SK-N-SH treated with all-trans-retinoic acid at 6 μM for 48 hours (cell line): Measurements from ENCODE around the gene ALX3.

Source experiments
- ATAC-seq: fragments of 200-7000 bp; cut with Tn5 transposase; 3 replicates; pipeline ENCODE4 v1.9.1; 2020; ENCODE audit warnings: mild to moderate bottlenecking, moderate library complexity
- ARNTL ChIP-seq: fragments of 450-650 bp; formaldehyde crosslinking; IDR thresholded peaks from 2 replicates; pipeline ENCODE4 v1.5.0; 2020; ENCODE audit warnings: low read depth, mild to moderate bottlenecking, moderate library complexity, borderline replicate concordance
- BACH2 ChIP-seq: fragments of 250-450 bp; sonication (Bioruptor Pico); IDR thresholded peaks from 2 replicates; pipeline ENCODE4 v1.9.0; 2021; ENCODE audit warnings: mild to moderate bottlenecking, borderline replicate concordance
- CREB5 ChIP-seq: fragments of 250-450 bp; sonication (Bioruptor Pico); IDR thresholded peaks from 2 replicates; pipeline ENCODE4 v1.5.1; 2020; ENCODE audit warnings: low read depth, mild to moderate bottlenecking, moderate library complexity
- CSDC2 ChIP-seq: fragments of 250-450 bp; sonication (Bioruptor Pico); IDR thresholded peaks from 2 replicates; pipeline ENCODE4 v1.5.0; 2020; ENCODE audit warnings: mild to moderate bottlenecking, moderate library complexity
- ESRRG ChIP-seq: fragments of 250-450 bp; sonication (Bioruptor Pico); IDR thresholded peaks from 2 replicates; pipeline ENCODE4 v1.6.1; 2021; ENCODE audit warnings: mild to moderate bottlenecking
- GLIS3 ChIP-seq: fragments of 250-450 bp; sonication (Bioruptor Pico); IDR thresholded peaks from 2 replicates; pipeline ENCODE4 v1.5.0; 2020; ENCODE audit warnings: mild to moderate bottlenecking, moderate library complexity
- ISL1 ChIP-seq: fragments of 250-450 bp; sonication (Bioruptor Pico); IDR thresholded peaks from 2 replicates; pipeline ENCODE4 v2.1.2; 2022; ENCODE audit warnings: mild to moderate bottlenecking, moderate library complexity
- OSR1 ChIP-seq: fragments of 250-450 bp; sonication (Bioruptor Pico); IDR thresholded peaks from 2 replicates; pipeline ENCODE4 v1.8.0; 2022; ENCODE audit warnings: moderate library complexity, mild to moderate bottlenecking, inconsistent platforms
- POU6F1 ChIP-seq: fragments of 250-450 bp; sonication (Bioruptor Pico); IDR thresholded peaks from 2 replicates; pipeline ENCODE4 v1.8.0; 2021; ENCODE audit warnings: low read depth, mild to moderate bottlenecking, moderate library complexity, borderline replicate concordance
- PPARA ChIP-seq: fragments of 250-450 bp; sonication (Bioruptor Pico); IDR thresholded peaks from 2 replicates; pipeline ENCODE4 v1.5.0; 2020; ENCODE audit warnings: mild to moderate bottlenecking, borderline replicate concordance
- SNAI2 ChIP-seq: fragments of 250-450 bp; sonication (Bioruptor Pico); IDR thresholded peaks from 2 replicates; pipeline ENCODE4 v1.5.0; 2020; ENCODE audit warnings: mild to moderate bottlenecking, moderate library complexity
- TCF4 ChIP-seq: fragments of 250-450 bp; sonication (Bioruptor Pico); IDR thresholded peaks from 2 replicates; pipeline ENCODE4 v1.8.0; 2021; ENCODE audit warnings: mild to moderate bottlenecking, moderate library complexity, borderline replicate concordance
- TOX ChIP-seq: fragments of 250-450 bp; sonication (Bioruptor Pico); IDR thresholded peaks from 2 replicates; pipeline ENCODE4 v1.8.0; 2021; ENCODE audit warnings: mild to moderate bottlenecking, moderate library complexity, borderline replicate concordance
- TSHZ2 ChIP-seq: fragments of 250-450 bp; sonication (Bioruptor Pico); IDR thresholded peaks from 2 replicates; pipeline ENCODE4 v1.5.0; 2020; ENCODE audit warnings: mild to moderate bottlenecking, moderate library complexity
- ZC3H10 ChIP-seq: fragments of 250-450 bp; sonication (Bioruptor Pico); IDR thresholded peaks from 2 replicates; pipeline ENCODE4 v1.5.1; 2021; ENCODE audit warnings: mild to moderate bottlenecking, moderate library complexity
- ZFP30 ChIP-seq: fragments of 450-650 bp; formaldehyde crosslinking; IDR thresholded peaks from 2 replicates; pipeline ENCODE4 v1.5.0; 2022; ENCODE audit warnings: mild to moderate bottlenecking, moderate library complexity
- ZNF565 ChIP-seq: fragments of 450-650 bp; formaldehyde crosslinking; conservative IDR thresholded peaks from 2 replicates; pipeline ENCODE4 v1.5.0; 2020; ENCODE audit warnings: low read depth, mild to moderate bottlenecking, moderate library complexity
- ZNF70 ChIP-seq: fragments of 450-650 bp; formaldehyde crosslinking; IDR thresholded peaks from 2 replicates; pipeline ENCODE4 v1.5.0; 2020; ENCODE audit warnings: mild to moderate bottlenecking, moderate library complexity
- ZNF8 ChIP-seq: fragments of 450-650 bp; formaldehyde crosslinking; IDR thresholded peaks from 2 replicates; pipeline ENCODE4 v1.5.0; 2020; ENCODE audit warnings: mild to moderate bottlenecking, moderate library complexity
- TF ChIP-seq, protein P1 (sequence below): fragments of 250-450 bp; sonication (Bioruptor Pico); IDR thresholded peaks from 2 replicates; pipeline ENCODE4 v1.8.0; 2020; ENCODE audit warnings: mild to moderate bottlenecking, moderate library complexity, borderline replicate concordance
- TF ChIP-seq, protein P2 (sequence below): fragments of 250-450 bp; sonication (Bioruptor Pico); IDR thresholded peaks from 2 replicates; pipeline ENCODE4 v1.5.1; 2021; ENCODE audit warnings: mild to moderate bottlenecking, moderate library complexity

Gene ALX3

DNA sequence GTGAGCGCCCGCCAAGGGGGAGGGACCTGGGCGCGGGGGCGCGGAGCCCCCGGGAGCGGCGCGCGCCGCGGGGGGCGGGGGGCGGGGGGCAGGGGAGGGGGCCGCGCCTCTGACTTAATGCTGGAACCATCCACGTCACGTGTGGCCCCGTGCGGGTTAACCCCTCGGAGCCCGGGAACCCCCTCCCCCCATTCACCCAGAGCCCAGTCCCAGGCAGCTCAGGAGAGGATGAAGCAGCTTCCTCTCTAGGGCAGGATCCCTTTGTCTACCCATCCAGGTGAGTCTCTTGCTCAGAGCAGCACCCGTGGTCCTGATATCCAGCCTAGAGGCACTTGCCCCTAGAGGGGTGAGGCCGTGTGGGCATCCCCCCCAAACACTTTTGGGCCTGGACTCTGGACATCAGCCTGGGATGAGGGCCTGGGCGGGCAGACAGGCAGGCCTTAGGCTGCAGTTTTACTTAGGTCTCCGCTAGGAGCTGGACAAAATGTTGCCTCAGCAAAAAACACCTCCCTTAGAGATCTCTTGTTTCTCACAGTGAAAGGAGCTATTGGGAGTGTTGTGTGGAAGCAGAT, at the start of gene ALX3:
Gene ALX3, minus strand, starts transcription at position 2 of the 572 bp plus-strand sequence. CDS start 60 bp downstream, outside the sequence.
- TF ChIP-seq TCF4 (CRISPR knock-in tag) (no peak), ZC3H10 (no peak), TSHZ2 (CRISPR knock-in tag) (no peak), SNAI2 (CRISPR knock-in tag) (no peak), ARNTL (no peak), ZNF8 (CRISPR knock-in tag) (no peak), TOX (CRISPR knock-in tag) (no peak), ZNF565 (CRISPR knock-in tag) (no peak), PPARA (CRISPR knock-in tag) (no peak), CREB5 (CRISPR knock-in tag) (no peak), CSDC2 (CRISPR knock-in tag) (no peak), ESRRG (no peak), POU6F1 (CRISPR knock-in tag) (no peak), ZFP30 (no peak), BACH2 (CRISPR knock-in tag) (no peak), GLIS3 (CRISPR knock-in tag) (no peak), ZNF70 (CRISPR knock-in tag) (no peak), OSR1 (CRISPR knock-in tag) (no peak)
- TF ChIP-seq, protein P1, sequence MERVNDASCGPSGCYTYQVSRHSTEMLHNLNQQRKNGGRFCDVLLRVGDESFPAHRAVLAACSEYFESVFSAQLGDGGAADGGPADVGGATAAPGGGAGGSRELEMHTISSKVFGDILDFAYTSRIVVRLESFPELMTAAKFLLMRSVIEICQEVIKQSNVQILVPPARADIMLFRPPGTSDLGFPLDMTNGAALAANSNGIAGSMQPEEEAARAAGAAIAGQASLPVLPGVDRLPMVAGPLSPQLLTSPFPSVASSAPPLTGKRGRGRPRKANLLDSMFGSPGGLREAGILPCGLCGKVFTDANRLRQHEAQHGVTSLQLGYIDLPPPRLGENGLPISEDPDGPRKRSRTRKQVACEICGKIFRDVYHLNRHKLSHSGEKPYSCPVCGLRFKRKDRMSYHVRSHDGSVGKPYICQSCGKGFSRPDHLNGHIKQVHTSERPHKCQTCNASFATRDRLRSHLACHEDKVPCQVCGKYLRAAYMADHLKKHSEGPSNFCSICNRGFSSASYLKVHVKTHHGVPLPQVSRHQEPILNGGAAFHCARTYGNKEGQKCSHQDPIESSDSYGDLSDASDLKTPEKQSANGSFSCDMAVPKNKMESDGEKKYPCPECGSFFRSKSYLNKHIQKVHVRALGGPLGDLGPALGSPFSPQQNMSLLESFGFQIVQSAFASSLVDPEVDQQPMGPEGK = no peak
- TF ChIP-seq, protein P2, sequence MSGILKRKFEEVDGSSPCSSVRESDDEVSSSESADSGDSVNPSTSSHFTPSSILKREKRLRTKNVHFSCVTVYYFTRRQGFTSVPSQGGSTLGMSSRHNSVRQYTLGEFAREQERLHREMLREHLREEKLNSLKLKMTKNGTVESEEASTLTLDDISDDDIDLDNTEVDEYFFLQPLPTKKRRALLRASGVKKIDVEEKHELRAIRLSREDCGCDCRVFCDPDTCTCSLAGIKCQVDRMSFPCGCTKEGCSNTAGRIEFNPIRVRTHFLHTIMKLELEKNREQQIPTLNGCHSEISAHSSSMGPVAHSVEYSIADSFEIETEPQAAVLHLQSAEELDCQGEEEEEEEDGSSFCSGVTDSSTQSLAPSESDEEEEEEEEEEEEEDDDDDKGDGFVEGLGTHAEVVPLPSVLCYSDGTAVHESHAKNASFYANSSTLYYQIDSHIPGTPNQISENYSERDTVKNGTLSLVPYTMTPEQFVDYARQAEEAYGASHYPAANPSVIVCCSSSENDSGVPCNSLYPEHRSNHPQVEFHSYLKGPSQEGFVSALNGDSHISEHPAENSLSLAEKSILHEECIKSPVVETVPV (CRISPR knock-in tag) = no peak
- ATAC-seq = no peak

DNA sequence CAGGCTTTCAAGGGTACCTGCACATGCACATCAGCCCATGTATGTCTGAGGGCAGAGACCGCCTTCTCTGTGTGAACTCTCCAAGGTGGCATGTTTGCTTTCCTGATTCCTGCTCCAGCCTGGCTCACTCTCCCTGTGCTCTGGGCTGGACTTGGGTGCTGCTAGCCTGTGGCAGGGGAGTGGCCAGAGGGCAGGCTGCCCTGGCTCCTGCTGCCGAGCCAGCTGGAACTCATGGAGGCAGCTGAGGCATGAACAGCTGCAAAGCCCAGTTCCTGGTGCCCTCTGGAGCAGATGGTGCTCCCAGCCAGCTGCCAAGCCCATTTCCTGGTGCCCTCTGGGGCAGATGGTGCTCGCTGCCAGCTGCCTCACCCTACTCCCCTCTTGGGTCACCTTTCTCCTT, 49.4 kb upstream of the ALX3 start:
- TF ChIP-seq ZNF565 (CRISPR knock-in tag) (no peak), PPARA (CRISPR knock-in tag) (no peak)

DNA sequence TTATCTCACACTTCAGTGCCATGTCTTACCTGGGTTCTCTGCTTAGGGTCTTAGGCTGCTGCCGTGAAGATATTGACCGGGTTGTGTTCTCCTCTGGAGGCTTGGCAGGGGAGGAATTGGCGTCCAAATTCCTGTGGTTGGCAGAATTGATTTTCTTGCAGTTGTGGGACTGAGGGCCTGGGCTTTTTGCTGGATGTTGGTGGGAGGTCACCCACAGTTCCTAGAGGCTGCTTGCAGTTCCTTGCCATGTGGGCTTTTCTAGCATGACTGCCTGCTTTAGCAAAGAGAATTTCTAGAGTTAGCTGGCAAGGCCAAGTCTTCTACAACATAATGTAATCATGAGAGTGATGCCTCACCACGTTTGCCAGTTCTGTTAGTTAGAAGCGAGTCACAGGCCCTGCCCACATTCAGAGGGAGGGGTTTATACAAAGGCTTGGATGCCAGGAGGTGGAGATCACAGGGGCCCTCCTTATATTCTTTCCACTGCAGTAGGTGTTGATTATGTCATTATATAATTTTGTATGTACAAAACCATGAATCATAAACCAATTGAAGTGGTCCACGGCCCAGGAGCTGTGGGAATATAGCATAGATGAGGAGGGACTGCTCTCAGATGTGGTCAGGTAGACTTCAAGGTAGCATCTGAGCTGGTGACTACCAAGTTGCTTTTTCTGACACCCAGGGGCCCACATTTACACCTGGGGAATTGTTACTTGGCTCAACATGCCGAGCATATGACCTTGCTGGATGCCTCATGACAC, 48.3 kb upstream of the ALX3 start:
- no peak for TF ChIP-seq ISL1 (CRISPR knock-in tag)
- TF ChIP-seq ZNF565 (CRISPR knock-in tag) = no peak
- ATAC-seq = peak; percentile 44; the same call in 1 of the 3 replicates

More for the DNA sequence above, 49.4 kb upstream of the ALX3 start:
- ATAC-seq = no peak
